H1 (cell line): Measurements from ENCODE around the gene NIN. TPM values are rescaled to one million over a fixed set of nuclear protein-coding genes. Genes with fewer than 3 reads are reported as not detected.

Source experiments
- CTCF ChIA-PET: fragments of 300-600 bp; sonication (Branson Sonifier 250); formaldehyde crosslinking; loops from one replicate; lab custom pipeline; 2021; ENCODE audit not compliant: partially characterized antibody; lab: Charles Lee
- POLR2A ChIA-PET: fragments of 300-600 bp; sonication (Branson Sonifier 250); formaldehyde crosslinking; loops from one replicate; lab custom pipeline; 2021; ENCODE audit warnings: inconsistent platforms; ENCODE audit not compliant: partially characterized antibody; lab: Charles Lee
- DNase-seq, 2 experiments: peaks; one replicate each; pipeline versions ENCODE4 v3.0.0 to v3.0.0-alpha.2; 2010 to 2022; ENCODE audit warnings: low spot score in 2 of 2, low read depth in 1 of 2, mixed read lengths in 1 of 2
- FAIRE-seq: peaks from 2 replicates; lab custom pipeline; 2011; peaks lifted over from hg19 to GRCh38; lab: Jason Lieb, UNC
- H2AFZ ChIP-seq: 2 replicates; pipeline ENCODE4 v1.8.1; 2012; ENCODE audit warnings: low read length, inconsistent platforms
- H2AK5ac ChIP-seq: 2 replicates; pipeline ENCODE4 v1.6.1; 2013; ENCODE audit warnings: low read depth, low read length
- H2BK120ac ChIP-seq: replicated peaks from 2 replicates; pipeline ENCODE3; 2013; ENCODE audit warnings: low read depth, low read length, inconsistent platforms
- H2BK12ac ChIP-seq: 2 replicates; pipeline ENCODE4 v1.6.1; 2013; ENCODE audit warnings: low read depth, low read length
- H2BK15ac ChIP-seq: 2 replicates; pipeline ENCODE4 v1.6.1; 2013; ENCODE audit warnings: low read length
- H2BK20ac ChIP-seq: 2 replicates; pipeline ENCODE4 v1.6.1; 2013; ENCODE audit warnings: low read length
- H2BK5ac ChIP-seq: 2 replicates; pipeline ENCODE4 v1.6.1; 2013; ENCODE audit warnings: low read depth, low read length
- H3K14ac ChIP-seq: 2 replicates; pipeline ENCODE4 v1.6.1; 2013; ENCODE audit warnings: inconsistent platforms; ENCODE audit not compliant: insufficient read length
- H3K18ac ChIP-seq: 2 replicates; pipeline ENCODE4 v1.6.1; 2013; ENCODE audit warnings: low read length; ENCODE audit errors: extremely low read depth
- H3K23ac ChIP-seq: 2 replicates; pipeline ENCODE4 v1.6.1; 2013; ENCODE audit warnings: inconsistent platforms; ENCODE audit not compliant: insufficient read length
- H3K23me2 ChIP-seq: 2 replicates; pipeline ENCODE4 v1.6.1; 2013; ENCODE audit warnings: low read depth, low read length
- H3K27ac ChIP-seq: 2 replicates; pipeline ENCODE4 v1.6.1; 2011; ENCODE audit warnings: low read depth, low read length, inconsistent platforms
- H3K27me3 ChIP-seq, 4 experiments: replicated peaks in 1 of 4; 1 replicate in 1 of 4; 2 replicates in 3 of 4; pipeline versions ENCODE4 v1.6.1 to v1.8.1; 2011 to 2013; ENCODE audit warnings: low read length in 3 of 4, mild to moderate bottlenecking in 3 of 4, inconsistent platforms in 2 of 4, mixed read lengths in 2 of 4, moderate library complexity in 1 of 4; ENCODE audit not compliant: control insufficient read depth in 3 of 4, insufficient read depth in 3 of 4; ENCODE audit errors: extremely low read depth in 1 of 4
- H3K36me3 ChIP-seq, 4 experiments: 2 replicates each; pipeline versions ENCODE4 v1.6.1 to v1.8.1; 2011 to 2013; ENCODE audit warnings: mild to moderate bottlenecking in 4 of 4, low read length in 3 of 4, moderate library complexity in 2 of 4, control low read depth in 1 of 4, inconsistent platforms in 1 of 4; ENCODE audit not compliant: insufficient read depth in 4 of 4, control insufficient read depth in 2 of 4
- H3K4ac ChIP-seq: replicated peaks from 2 replicates; pipeline ENCODE3; 2013; ENCODE audit warnings: low read length, low read depth, mixed read lengths, inconsistent platforms; ENCODE audit not compliant: insufficient read length
- H3K4me1 ChIP-seq, 4 experiments: replicated peaks in 1 of 4; 1 replicate in 1 of 4; 2 replicates in 3 of 4; pipeline versions ENCODE4 v1.6.1 to v1.8.1; 2011 to 2013; ENCODE audit warnings: low read length in 3 of 4, inconsistent platforms in 2 of 4, mixed read lengths in 1 of 4; ENCODE audit not compliant: insufficient read depth in 4 of 4, control insufficient read depth in 3 of 4
- H3K4me2 ChIP-seq, 2 experiments: 2 replicates each; pipeline versions ENCODE4 v1.6.1 to v1.8.1; 2011 to 2013; ENCODE audit warnings: low read depth in 2 of 2, low read length in 2 of 2, control low read depth in 1 of 2, inconsistent platforms in 1 of 2, mild to moderate bottlenecking in 1 of 2; ENCODE audit not compliant: insufficient read depth in 1 of 2
- H3K4me3 ChIP-seq, 4 experiments: fragments of 200-600, 300-600 bp in 1 of 4; sonication (generic), shearing (Covaris generic), sonication (Bioruptor Twin) in 1 of 4; 2 replicates each; pipeline versions ENCODE4 v1.5.1 to v1.8.1; 2011 to 2016; ENCODE audit warnings: low read length in 4 of 4, low read depth in 3 of 4, control low read depth in 2 of 4, inconsistent platforms in 2 of 4, mild to moderate bottlenecking in 2 of 4, mixed read lengths in 1 of 4, moderate library complexity in 1 of 4; ENCODE audit not compliant: insufficient read depth in 2 of 4; ENCODE audit errors: extremely low read depth in 1 of 4
- H3K56ac ChIP-seq: replicated peaks from 2 replicates; pipeline ENCODE3; 2013; ENCODE audit warnings: low read depth, mild to moderate bottlenecking, mixed read lengths, low read length, inconsistent platforms; ENCODE audit not compliant: insufficient read length
- H3K79me1 ChIP-seq: 2 replicates; pipeline ENCODE4 v1.6.1; 2013; ENCODE audit warnings: low read depth, low read length, control low read depth
- H3K79me2 ChIP-seq, 2 experiments: 2 replicates each; pipeline versions ENCODE4 v1.6.1 to v1.8.1; 2012 to 2013; ENCODE audit warnings: low read length in 2 of 2, mild to moderate bottlenecking in 2 of 2, inconsistent platforms in 1 of 2; ENCODE audit not compliant: insufficient read depth in 2 of 2, control insufficient read depth in 1 of 2
- H3K9ac ChIP-seq, 4 experiments: replicated peaks in 1 of 4; 1 replicate in 1 of 4; 2 replicates in 3 of 4; pipeline versions ENCODE4 v1.6.1 to v1.8.1; 2011 to 2013; ENCODE audit warnings: low read depth in 3 of 4, low read length in 3 of 4, control low read depth in 2 of 4, mild to moderate bottlenecking in 2 of 4, moderate library complexity in 2 of 4, inconsistent platforms in 1 of 4; ENCODE audit errors: extremely low read depth in 1 of 4
- H3K9me3 ChIP-seq, 2 experiments: 2 replicates each; pipeline versions ENCODE4 v1.6.1 to v1.8.1; 2012 to 2013; ENCODE audit warnings: mild to moderate bottlenecking in 2 of 2, moderate library complexity in 2 of 2, control low read depth in 1 of 2, inconsistent platforms in 1 of 2, low read depth in 1 of 2, low read length in 1 of 2, mixed read lengths in 1 of 2; ENCODE audit not compliant: insufficient read depth in 2 of 2
- H4K20me1 ChIP-seq, 2 experiments: replicated peaks in 1 of 2; 2 replicates each; pipeline versions ENCODE3 to v1.8.1; 2011 to 2013; ENCODE audit warnings: inconsistent platforms in 2 of 2, low read length in 2 of 2, mild to moderate bottlenecking in 1 of 2; ENCODE audit not compliant: insufficient read depth in 2 of 2, control insufficient read depth in 1 of 2
- H4K5ac ChIP-seq: 2 replicates; pipeline ENCODE4 v1.6.1; 2013; ENCODE audit warnings: low read length, low read depth, mixed read lengths, inconsistent platforms; ENCODE audit not compliant: insufficient read length
- H4K8ac ChIP-seq: 2 replicates; pipeline ENCODE4 v1.8.0; 2013; ENCODE audit warnings: mild to moderate bottlenecking, moderate library complexity, low read length, inconsistent platforms; ENCODE audit not compliant: insufficient read depth; ENCODE audit errors: extremely low read depth
- H4K91ac ChIP-seq: replicated peaks from 2 replicates; pipeline ENCODE3; 2013; ENCODE audit warnings: low read length, mixed read lengths, inconsistent platforms; ENCODE audit not compliant: insufficient read length
- ATF3 ChIP-seq: IDR thresholded peaks from 2 replicates; pipeline ENCODE4 v1.6.1; 2011; ENCODE audit warnings: low read depth, mild to moderate bottlenecking, low read length; ENCODE audit not compliant: insufficient read depth
- CTCF ChIP-seq, 3 experiments: IDR thresholded peaks; 1 replicate in 2 of 3; 2 replicates in 1 of 3; pipeline versions ENCODE4 v1.5.1 to v1.6.1; 2011; ENCODE audit warnings: low read length in 3 of 3, mild to moderate bottlenecking in 3 of 3, inconsistent platforms in 2 of 3, low read depth in 1 of 3, moderate library complexity in 1 of 3; ENCODE audit not compliant: insufficient read depth in 1 of 3; ENCODE audit errors: control extremely low read depth in 1 of 3
- WGBS, 2 experiments: shearing (Covaris generic) in 1 of 2; methylation state at CpG; one replicate each; pipeline versions ENCODE4 v1.1.6 to v1.1.7; 2013 to 2015; ENCODE audit warnings: low lambda C conversion rate in 2 of 2, mixed read lengths in 2 of 2, inconsistent platforms in 1 of 2, low coverage in 1 of 2, missing lambda C conversion rate in 1 of 2; ENCODE audit not compliant: insufficient replicate concordance in 2 of 2, insufficient coverage in 1 of 2, insufficient read length in 1 of 2; ENCODE audit errors: extremely low coverage in 1 of 2, missing lambda C conversion rate in 1 of 2; 5-methylcytosine and 5-hydroxymethylcytosine counted together
- polyA plus RNA-seq, 7 experiments: library from polyadenylated mRNA; depleted of rRNA in 3 of 7; stranded (reverse) in 5 of 7; unstranded in 2 of 7; fragments of >200 nt in 5 of 7; fragments of 200-250 nt in 2 of 7; gene quantifications; 1 replicate in 5 of 7; 2 replicates in 1 of 7; 4 replicates in 1 of 7; pipeline versions ENCODE4 v1.2.1 to v1.2.3, GENCODE V29; 2011 to 2013; ENCODE audit warnings: missing spikeins in 2 of 7, mixed read lengths in 2 of 7
- total RNA-seq: library from RNA; stranded (reverse); fragmentation: NEBNext Ultra II Directional; extraction: Animal tissue kit (Norgen Biotek cat#: 25700); gene quantifications from 2 replicates; pipeline ENCODE4 v1.2.1, GENCODE V29; 2021

The NIN gene
- total and polyA plus RNA-seq, 2 of the 8 experiments (the other 6 are each of a cell fraction or from before 2014, with no cell fraction given), result 3.2 to 21.3 TPM

GRCh38 chr14:50736932-50737419 is 94.0 kb downstream of the NIN start:
- FAIRE-seq (no peak), DNase-seq (no peak)
- H3K23ac ChIP-seq, result no peak overlapping the region
- no peaks in the 10 kb centered on the region for H3K79me1 ChIP-seq
- no peak overlapping the region for H2BK12ac ChIP-seq
- no peak overlapping the region for H2AFZ ChIP-seq
- no peak overlapping the region for H3K4ac ChIP-seq
- no peak overlapping the region for H2BK20ac ChIP-seq
- no peaks in the 10 kb centered on the region for H4K20me1 ChIP-seq
- H4K91ac ChIP-seq, result no peak overlapping the region
- no peak overlapping the region for H3K14ac ChIP-seq
- no peak overlapping the region for H3K4me3 ChIP-seq
- no peak overlapping the region for H2BK120ac ChIP-seq
- H3K9me3 ChIP-seq, result no peaks in the 10 kb centered on the region
- H4K8ac ChIP-seq, result no peak overlapping the region; the same call in 1 of the 2 replicates
- no peaks in the 10 kb centered on the region for H3K4me1 ChIP-seq
- H3K27me3 ChIP-seq, result no peaks in the 10 kb centered on the region
- POLR2A ChIA-PET, result interaction anchor here (0.7 kb wide), 1 partner anchor 10 kb away, joined by 3 read pairs; no protein-coding TSS in a partner anchor
- H3K27ac ChIP-seq, result no peak overlapping the region; the same call in 1 of the 2 replicates
- no peak overlapping the region for H3K18ac ChIP-seq
- no peak overlapping the region for H2BK5ac ChIP-seq
- no peak overlapping the region for H3K56ac ChIP-seq
- 94% methylated on average over 6 of the region's 6 CpGs; no CpG with 5 or more reads in 1 of the 2 experiments for whole genome bisulfite sequencing, 2 experiments
- no peaks in the 10 kb centered on the region for H3K79me2 ChIP-seq
- H3K4me2 ChIP-seq, result no peak overlapping the region
- H2AK5ac ChIP-seq, result no peak overlapping the region
- H3K23me2 ChIP-seq, result no peaks in the 10 kb centered on the region
- H4K5ac ChIP-seq, result no peak overlapping the region
- no peak overlapping the region for H2BK15ac ChIP-seq
- no peak overlapping the region for H3K9ac ChIP-seq
- TF ChIP-seq CTCF (IDR thresholded peaks at IDR 0.05; ENCODE audit: control extremely low read depth in 1 of 3, insufficient read depth in 1 of 3, low read depth in 1 of 3, low read length in 3 of 3) (no peak), ATF3 (no peak)
- peaks cover 0 to 31% (median 17%) of the 10 kb centered on the region in 4 experiments; a peak in 5 of 8 replicates for H3K36me3 ChIP-seq
- CTCF ChIA-PET, result interaction anchor here (0.8 to 3.3 kb wide), 7 partner anchors 11 to 136 kb away, joined by 3 to 17 read pairs (median 4); no protein-coding TSS in a partner anchor
